GM13977 (cell line): Measurements from ENCODE around the gene IFT25.
"Not testable (repeated sequence)": the region's sequence is repeated elsewhere in the genome, so short reads cannot be mapped to it uniquely, and the experiment has no call there.

Source experiments
- DNase-seq: peaks from one replicate; pipeline ENCODE4 v3.0.0; 2012; ENCODE audit warnings: low spot score
- in situ Hi-C: fragments of 300-500 bp; cut with MboI; formaldehyde crosslinking; loops from one replicate; pipeline ENCODE4 v1.12.0; 2022; ENCODE audit warnings: low sequenced_read_pairs, low pct_unique_long_range_greater_than_20kb, mixed read lengths, inconsistent platforms; ENCODE audit not compliant: unreplicated experiment
- TF ChIP-seq, protein P1 (sequence below): IDR thresholded peaks from 2 replicates; pipeline ENCODE4 v1.5.1; 2012; ENCODE audit warnings: mild to moderate bottlenecking, control low read depth; ENCODE audit not compliant: insufficient read depth; ENCODE audit errors: extremely low read depth, missing control alignments

IFT25 gene

GRCh38 chr1:53945433-53946251 lies at the start of gene IFT25:
TSS of gene IFT25 (minus strand) at chr1:53945699. CDS start at chr1:53940082, 5,617 bp downstream.
- peak; percentile 98 for DNase-seq
- in situ Hi-C loops: no loop called here
- TF ChIP-seq, protein P1, sequence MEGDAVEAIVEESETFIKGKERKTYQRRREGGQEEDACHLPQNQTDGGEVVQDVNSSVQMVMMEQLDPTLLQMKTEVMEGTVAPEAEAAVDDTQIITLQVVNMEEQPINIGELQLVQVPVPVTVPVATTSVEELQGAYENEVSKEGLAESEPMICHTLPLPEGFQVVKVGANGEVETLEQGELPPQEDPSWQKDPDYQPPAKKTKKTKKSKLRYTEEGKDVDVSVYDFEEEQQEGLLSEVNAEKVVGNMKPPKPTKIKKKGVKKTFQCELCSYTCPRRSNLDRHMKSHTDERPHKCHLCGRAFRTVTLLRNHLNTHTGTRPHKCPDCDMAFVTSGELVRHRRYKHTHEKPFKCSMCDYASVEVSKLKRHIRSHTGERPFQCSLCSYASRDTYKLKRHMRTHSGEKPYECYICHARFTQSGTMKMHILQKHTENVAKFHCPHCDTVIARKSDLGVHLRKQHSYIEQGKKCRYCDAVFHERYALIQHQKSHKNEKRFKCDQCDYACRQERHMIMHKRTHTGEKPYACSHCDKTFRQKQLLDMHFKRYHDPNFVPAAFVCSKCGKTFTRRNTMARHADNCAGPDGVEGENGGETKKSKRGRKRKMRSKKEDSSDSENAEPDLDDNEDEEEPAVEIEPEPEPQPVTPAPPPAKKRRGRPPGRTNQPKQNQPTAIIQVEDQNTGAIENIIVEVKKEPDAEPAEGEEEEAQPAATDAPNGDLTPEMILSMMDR: no peak

GRCh38 chr1:53994516-53994915 lies 49.0 kb upstream of the IFT25 start:
- in situ Hi-C loops, DNase-seq: not testable (repeated sequence)

- DNase-seq: no peak
- TF ChIP-seq, protein P1: peak; percentile 35
- in situ Hi-C loops: no loop called here
Observed at GRCh38 chr1:53992085-53992874, 46.8 kb upstream of the IFT25 start.

GRCh38 chr1:53987880-53988279 lies 42.4 kb upstream of the IFT25 start:
- TF ChIP-seq, protein P1: no peak
- in situ Hi-C loops: no loop called here
- no peak for DNase-seq

DNA sequence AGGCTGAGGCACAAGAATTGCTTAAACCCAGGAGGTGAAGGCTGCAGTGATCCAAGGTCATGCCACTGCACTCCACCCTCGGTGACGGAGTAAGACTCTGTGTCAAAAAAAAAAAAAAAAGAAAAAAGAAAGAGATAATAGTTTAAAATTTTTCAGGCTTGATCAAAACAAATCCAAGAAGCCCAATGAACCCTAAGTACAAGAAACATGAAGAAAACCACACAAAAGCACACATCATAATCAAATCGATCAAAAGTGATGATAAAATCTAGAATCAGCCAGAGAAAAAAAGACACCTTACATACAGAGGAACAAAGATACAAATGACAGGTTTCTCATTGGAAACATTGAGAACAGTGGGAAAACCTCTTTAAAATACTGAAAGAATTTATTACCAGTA lies 41.0 kb upstream of the IFT25 start:
- in situ Hi-C loops: no loop called here
- TF ChIP-seq, protein P1: no peak
- no peak for DNase-seq

DNA sequence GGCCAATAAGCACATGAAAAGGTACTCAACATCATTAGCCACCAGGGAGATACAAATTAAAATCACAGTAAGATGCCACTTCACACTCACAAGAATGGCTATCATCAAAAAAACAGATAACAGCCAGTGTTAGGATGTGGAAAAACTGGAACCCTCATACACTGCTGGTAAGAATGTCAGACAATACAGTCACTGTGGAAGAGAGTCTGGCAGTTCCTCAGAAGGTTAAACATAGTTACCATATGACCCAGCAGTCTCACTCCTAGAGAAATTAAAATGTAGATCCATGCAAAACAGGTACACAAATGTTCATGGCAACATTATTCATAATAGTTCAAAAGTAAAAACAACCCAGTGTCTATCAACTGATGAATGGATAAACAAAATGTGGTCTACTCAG lies 39.2 kb upstream of the IFT25 start:
- in situ Hi-C loops: no loop called here

More for the DNA sequence above, 39.2 kb upstream of the IFT25 start:
- no peak for DNase-seq
- TF ChIP-seq, protein P1: no peak
